H1 (cell line): ENCODE data around the gene SOHLH1. TPM values are rescaled to one million over a fixed set of nuclear protein-coding genes. Genes with fewer than 3 reads are reported as not detected.
A peak's percentile ranks its signal among the peaks of the same experiment; 100 is the strongest.

Experiments
- CTCF ChIA-PET: fragments of 300-600 bp; sonication (Branson Sonifier 250); formaldehyde crosslinking; loops from one replicate; lab custom pipeline; 2021; ENCODE audit not compliant: partially characterized antibody; lab: Charles Lee
- POLR2A ChIA-PET: fragments of 300-600 bp; sonication (Branson Sonifier 250); formaldehyde crosslinking; loops from one replicate; lab custom pipeline; 2021; ENCODE audit warnings: inconsistent platforms; ENCODE audit not compliant: partially characterized antibody; lab: Charles Lee
- DNase-seq, 2 experiments: peaks; one replicate each; pipeline versions ENCODE4 v3.0.0 to v3.0.0-alpha.2; 2010 to 2022; ENCODE audit warnings: low spot score in 2 of 2, low read depth in 1 of 2, mixed read lengths in 1 of 2
- FAIRE-seq: peaks from 2 replicates; lab custom pipeline; 2011; peaks lifted over from hg19 to GRCh38; lab: Jason Lieb, UNC
- H2AFZ ChIP-seq: 2 replicates; pipeline ENCODE4 v1.8.1; 2012; ENCODE audit warnings: low read length, inconsistent platforms
- H2AK5ac ChIP-seq: 2 replicates; pipeline ENCODE4 v1.6.1; 2013; ENCODE audit warnings: low read depth, low read length
- H2BK120ac ChIP-seq: replicated peaks from 2 replicates; pipeline ENCODE3; 2013; ENCODE audit warnings: low read depth, low read length, inconsistent platforms
- H2BK12ac ChIP-seq: 2 replicates; pipeline ENCODE4 v1.6.1; 2013; ENCODE audit warnings: low read depth, low read length
- H2BK15ac ChIP-seq: 2 replicates; pipeline ENCODE4 v1.6.1; 2013; ENCODE audit warnings: low read length
- H2BK20ac ChIP-seq: 2 replicates; pipeline ENCODE4 v1.6.1; 2013; ENCODE audit warnings: low read length
- H2BK5ac ChIP-seq: 2 replicates; pipeline ENCODE4 v1.6.1; 2013; ENCODE audit warnings: low read depth, low read length
- H3K14ac ChIP-seq: 2 replicates; pipeline ENCODE4 v1.6.1; 2013; ENCODE audit warnings: inconsistent platforms; ENCODE audit not compliant: insufficient read length
- H3K18ac ChIP-seq: 2 replicates; pipeline ENCODE4 v1.6.1; 2013; ENCODE audit warnings: low read length; ENCODE audit errors: extremely low read depth
- H3K23ac ChIP-seq: 2 replicates; pipeline ENCODE4 v1.6.1; 2013; ENCODE audit warnings: inconsistent platforms; ENCODE audit not compliant: insufficient read length
- H3K23me2 ChIP-seq: 2 replicates; pipeline ENCODE4 v1.6.1; 2013; ENCODE audit warnings: low read depth, low read length
- H3K27ac ChIP-seq: 2 replicates; pipeline ENCODE4 v1.6.1; 2011; ENCODE audit warnings: low read depth, low read length, inconsistent platforms
- H3K27me3 ChIP-seq, 4 experiments: replicated peaks in 1 of 4; 1 replicate in 1 of 4; 2 replicates in 3 of 4; pipeline versions ENCODE4 v1.6.1 to v1.8.1; 2011 to 2013; ENCODE audit warnings: low read length in 3 of 4, mild to moderate bottlenecking in 3 of 4, inconsistent platforms in 2 of 4, mixed read lengths in 2 of 4, moderate library complexity in 1 of 4; ENCODE audit not compliant: control insufficient read depth in 3 of 4, insufficient read depth in 3 of 4; ENCODE audit errors: extremely low read depth in 1 of 4
- H3K36me3 ChIP-seq, 4 experiments: 2 replicates each; pipeline versions ENCODE4 v1.6.1 to v1.8.1; 2011 to 2013; ENCODE audit warnings: mild to moderate bottlenecking in 4 of 4, low read length in 3 of 4, moderate library complexity in 2 of 4, control low read depth in 1 of 4, inconsistent platforms in 1 of 4; ENCODE audit not compliant: insufficient read depth in 4 of 4, control insufficient read depth in 2 of 4
- H3K4ac ChIP-seq: replicated peaks from 2 replicates; pipeline ENCODE3; 2013; ENCODE audit warnings: low read length, low read depth, mixed read lengths, inconsistent platforms; ENCODE audit not compliant: insufficient read length
- H3K4me1 ChIP-seq, 4 experiments: replicated peaks in 1 of 4; 1 replicate in 1 of 4; 2 replicates in 3 of 4; pipeline versions ENCODE4 v1.6.1 to v1.8.1; 2011 to 2013; ENCODE audit warnings: low read length in 3 of 4, inconsistent platforms in 2 of 4, mixed read lengths in 1 of 4; ENCODE audit not compliant: insufficient read depth in 4 of 4, control insufficient read depth in 3 of 4
- H3K4me2 ChIP-seq, 2 experiments: 2 replicates each; pipeline versions ENCODE4 v1.6.1 to v1.8.1; 2011 to 2013; ENCODE audit warnings: low read depth in 2 of 2, low read length in 2 of 2, control low read depth in 1 of 2, inconsistent platforms in 1 of 2, mild to moderate bottlenecking in 1 of 2; ENCODE audit not compliant: insufficient read depth in 1 of 2
- H3K4me3 ChIP-seq, 4 experiments: fragments of 200-600, 300-600 bp in 1 of 4; sonication (generic), shearing (Covaris generic), sonication (Bioruptor Twin) in 1 of 4; 2 replicates each; pipeline versions ENCODE4 v1.5.1 to v1.8.1; 2011 to 2016; ENCODE audit warnings: low read length in 4 of 4, low read depth in 3 of 4, control low read depth in 2 of 4, inconsistent platforms in 2 of 4, mild to moderate bottlenecking in 2 of 4, mixed read lengths in 1 of 4, moderate library complexity in 1 of 4; ENCODE audit not compliant: insufficient read depth in 2 of 4; ENCODE audit errors: extremely low read depth in 1 of 4
- H3K56ac ChIP-seq: replicated peaks from 2 replicates; pipeline ENCODE3; 2013; ENCODE audit warnings: low read depth, mild to moderate bottlenecking, mixed read lengths, low read length, inconsistent platforms; ENCODE audit not compliant: insufficient read length
- H3K79me1 ChIP-seq: 2 replicates; pipeline ENCODE4 v1.6.1; 2013; ENCODE audit warnings: low read depth, low read length, control low read depth
- H3K79me2 ChIP-seq, 2 experiments: 2 replicates each; pipeline versions ENCODE4 v1.6.1 to v1.8.1; 2012 to 2013; ENCODE audit warnings: low read length in 2 of 2, mild to moderate bottlenecking in 2 of 2, inconsistent platforms in 1 of 2; ENCODE audit not compliant: insufficient read depth in 2 of 2, control insufficient read depth in 1 of 2
- H3K9ac ChIP-seq, 4 experiments: replicated peaks in 1 of 4; 1 replicate in 1 of 4; 2 replicates in 3 of 4; pipeline versions ENCODE4 v1.6.1 to v1.8.1; 2011 to 2013; ENCODE audit warnings: low read depth in 3 of 4, low read length in 3 of 4, control low read depth in 2 of 4, mild to moderate bottlenecking in 2 of 4, moderate library complexity in 2 of 4, inconsistent platforms in 1 of 4; ENCODE audit errors: extremely low read depth in 1 of 4
- H3K9me3 ChIP-seq, 2 experiments: 2 replicates each; pipeline versions ENCODE4 v1.6.1 to v1.8.1; 2012 to 2013; ENCODE audit warnings: mild to moderate bottlenecking in 2 of 2, moderate library complexity in 2 of 2, control low read depth in 1 of 2, inconsistent platforms in 1 of 2, low read depth in 1 of 2, low read length in 1 of 2, mixed read lengths in 1 of 2; ENCODE audit not compliant: insufficient read depth in 2 of 2
- H4K20me1 ChIP-seq, 2 experiments: replicated peaks in 1 of 2; 2 replicates each; pipeline versions ENCODE3 to v1.8.1; 2011 to 2013; ENCODE audit warnings: inconsistent platforms in 2 of 2, low read length in 2 of 2, mild to moderate bottlenecking in 1 of 2; ENCODE audit not compliant: insufficient read depth in 2 of 2, control insufficient read depth in 1 of 2
- H4K5ac ChIP-seq: 2 replicates; pipeline ENCODE4 v1.6.1; 2013; ENCODE audit warnings: low read length, low read depth, mixed read lengths, inconsistent platforms; ENCODE audit not compliant: insufficient read length
- H4K8ac ChIP-seq: 2 replicates; pipeline ENCODE4 v1.8.0; 2013; ENCODE audit warnings: mild to moderate bottlenecking, moderate library complexity, low read length, inconsistent platforms; ENCODE audit not compliant: insufficient read depth; ENCODE audit errors: extremely low read depth
- H4K91ac ChIP-seq: replicated peaks from 2 replicates; pipeline ENCODE3; 2013; ENCODE audit warnings: low read length, mixed read lengths, inconsistent platforms; ENCODE audit not compliant: insufficient read length
- EGR1 ChIP-seq: IDR thresholded peaks from 2 replicates; pipeline ENCODE4 v1.6.1; 2011; ENCODE audit warnings: low read depth, low read length, borderline replicate concordance
- HDAC6 ChIP-seq: IDR thresholded peaks from one replicate; pipeline ENCODE4 v1.7.1; 2012; ENCODE audit warnings: low read depth, mild to moderate bottlenecking, inconsistent platforms, low read length, moderate library complexity
- PHF8 ChIP-seq: fragments of 200-600 bp; sonication (generic); conservative IDR thresholded peaks from 2 replicates; pipeline ENCODE4 v1.7.1; 2012; ENCODE audit warnings: low read depth, mild to moderate bottlenecking, inconsistent platforms, low read length, moderate library complexity
- YY1 ChIP-seq: IDR thresholded peaks from 2 replicates; pipeline ENCODE4 v1.6.1; 2011; ENCODE audit warnings: low read depth, mild to moderate bottlenecking, low read length
- WGBS, 2 experiments: shearing (Covaris generic) in 1 of 2; methylation state at CpG; one replicate each; pipeline versions ENCODE4 v1.1.6 to v1.1.7; 2013 to 2015; ENCODE audit warnings: low lambda C conversion rate in 2 of 2, mixed read lengths in 2 of 2, inconsistent platforms in 1 of 2, low coverage in 1 of 2, missing lambda C conversion rate in 1 of 2; ENCODE audit not compliant: insufficient replicate concordance in 2 of 2, insufficient coverage in 1 of 2, insufficient read length in 1 of 2; ENCODE audit errors: extremely low coverage in 1 of 2, missing lambda C conversion rate in 1 of 2; 5-methylcytosine and 5-hydroxymethylcytosine counted together
- polyA plus RNA-seq, 7 experiments: library from polyadenylated mRNA; depleted of rRNA in 3 of 7; stranded (reverse) in 5 of 7; unstranded in 2 of 7; fragments of >200 nt in 5 of 7; fragments of 200-250 nt in 2 of 7; gene quantifications; 1 replicate in 5 of 7; 2 replicates in 1 of 7; 4 replicates in 1 of 7; pipeline versions ENCODE4 v1.2.1 to v1.2.3, GENCODE V29; 2011 to 2013; ENCODE audit warnings: missing spikeins in 2 of 7, mixed read lengths in 2 of 7
- total RNA-seq: library from RNA; stranded (reverse); fragmentation: NEBNext Ultra II Directional; extraction: Animal tissue kit (Norgen Biotek cat#: 25700); gene quantifications from 2 replicates; pipeline ENCODE4 v1.2.1, GENCODE V29; 2021

SOHLH1 gene
- total and polyA plus RNA-seq, 2 of the 8 experiments (the other 6 are each of a cell fraction or from before 2014, with no cell fraction given): 0.11 TPM; not detected in 1

GRCh38 chr9:135692410-135692809 lies 6.9 kb downstream of the SOHLH1 start:
- Histone ChIP-seq H2AFZ (no peak overlapping the region), H3K4me2 (no peak overlapping the region), H3K36me3 (no peaks in the 10 kb centered on the region), H3K27me3 (no peaks in the 10 kb centered on the region; a peak in 1 of 7 replicates), H4K20me1 (peaks cover 0 to 7% of the 10 kb centered on the region in 2 experiments), H3K4me3 (no peak overlapping the region), H2BK15ac (no peak overlapping the region), H3K14ac (no peak overlapping the region), H3K23me2 (no peaks in the 10 kb centered on the region), H3K56ac (no peak overlapping the region), H3K79me2 (no peaks in the 10 kb centered on the region), H3K4me1 (peaks cover 0 to 5% (median 0%) of the 10 kb centered on the region in 4 experiments; a peak in 2 of 7 replicates), H3K79me1 (no peaks in the 10 kb centered on the region), H3K9me3 (no peaks in the 10 kb centered on the region), H3K27ac (no peak overlapping the region), H2BK120ac (no peak overlapping the region), H2AK5ac (no peak overlapping the region), H3K9ac (no peak overlapping the region), H4K91ac (no peak overlapping the region), H3K18ac (no peak overlapping the region), H3K4ac (no peak overlapping the region), H3K23ac (no peak overlapping the region), H2BK5ac (no peak overlapping the region), H2BK20ac (no peak overlapping the region), H2BK12ac (no peak overlapping the region), H4K8ac (no peak overlapping the region), H4K5ac (no peak overlapping the region)
- ChIA-PET CTCF (interaction anchor here (0.7 to 6.6 kb wide), 4 partner anchors 10 to 88 kb away, joined by 5 to 32 read pairs (median 22); partner anchors contain the start of gene KCNT1), POLR2A (interaction anchor here (1.7 kb wide), 1 partner anchor 9 kb away, joined by 3 read pairs; no protein-coding TSS in a partner anchor)
- no peak for DNase-seq
- FAIRE-seq: no peak
- TF ChIP-seq EGR1: peak; percentile 47; the same call in 1 of the 2 replicates
- no peak for TF ChIP-seq PHF8
- no peak for TF ChIP-seq YY1
- no peak for TF ChIP-seq HDAC6
- WGBS, 2 experiments: 90% methylated on average over 7 of the region's 11 CpGs; no CpG with 5 or more reads in 1 of the 2 experiments
